Transverse colon (tissue), 3 donors: ENCODE results near the gene CPVL.

ENCODE experiments used
- CTCF ChIP-seq, 5 experiments: fragments of 200-600 bp in 3 of 5; fragments of 450-650 bp in 2 of 5; sonication (generic) in 3 of 5; IDR thresholded peaks; 1 replicate in 2 of 5; 2 replicates in 3 of 5; pipeline ENCODE4 v1.5.1; 2016 to 2017; ENCODE audit warnings: antibody characterized with exemption in 5 of 5, inconsistent platforms in 3 of 5, mild to moderate bottlenecking in 2 of 5, moderate library complexity in 1 of 5
- EP300 ChIP-seq: sonication (generic); formaldehyde crosslinking; IDR thresholded peaks from one replicate; pipeline ENCODE4 v1.6.1; 2017; ENCODE audit warnings: antibody characterized with exemption, low read depth
- POLR2A ChIP-seq: fragments of 450-650 bp; IDR thresholded peaks from one replicate; pipeline ENCODE4 v1.6.1; 2016; ENCODE audit warnings: antibody characterized with exemption, mild to moderate bottlenecking, moderate library complexity

GRCh38 chr7:29109358-29109757 lies 37.0 kb downstream of the CPVL start:
- TF ChIP-seq POLR2A (no peak), EP300 (no peak), CTCF (IDR thresholded peaks at IDR 0.05) (no peak)
